Activated T-cell treated with anti-CD3 and anti-CD28 coated beads, Interleukin-2, amount 50 U/mL, for 24 hours (primary cell): ENCODE results near the gene KANK2.
A peak's percentile ranks its signal among the peaks of the same experiment; 100 is the strongest.

Experiments
- DNase-seq: peaks from one replicate; pipeline ENCODE4 v3.0.0-alpha.2; 2020
- H3K27ac Mint-ChIP-seq: 2 replicates; pipeline ENCODE4 v1.8.0; 2020; ENCODE audit warnings: mild to moderate bottlenecking, mixed read lengths
- H3K27me3 Mint-ChIP-seq: 2 replicates; pipeline ENCODE4 v1.8.0; 2020; ENCODE audit warnings: mixed read lengths
- H3K36me3 Mint-ChIP-seq: 2 replicates; pipeline ENCODE4 v1.8.0; 2020; ENCODE audit warnings: low read depth, mixed read lengths
- H3K4me1 Mint-ChIP-seq: 2 replicates; pipeline ENCODE4 v1.8.0; 2020; ENCODE audit warnings: low read depth, mixed read lengths
- H3K4me3 Mint-ChIP-seq: 2 replicates; pipeline ENCODE4 v1.8.0; 2020; ENCODE audit warnings: mild to moderate bottlenecking, moderate library complexity, mixed read lengths
- H3K9me3 Mint-ChIP-seq: 2 replicates; pipeline ENCODE4 v1.8.0; 2020; ENCODE audit warnings: mixed read lengths

The KANK2 gene

DNA sequence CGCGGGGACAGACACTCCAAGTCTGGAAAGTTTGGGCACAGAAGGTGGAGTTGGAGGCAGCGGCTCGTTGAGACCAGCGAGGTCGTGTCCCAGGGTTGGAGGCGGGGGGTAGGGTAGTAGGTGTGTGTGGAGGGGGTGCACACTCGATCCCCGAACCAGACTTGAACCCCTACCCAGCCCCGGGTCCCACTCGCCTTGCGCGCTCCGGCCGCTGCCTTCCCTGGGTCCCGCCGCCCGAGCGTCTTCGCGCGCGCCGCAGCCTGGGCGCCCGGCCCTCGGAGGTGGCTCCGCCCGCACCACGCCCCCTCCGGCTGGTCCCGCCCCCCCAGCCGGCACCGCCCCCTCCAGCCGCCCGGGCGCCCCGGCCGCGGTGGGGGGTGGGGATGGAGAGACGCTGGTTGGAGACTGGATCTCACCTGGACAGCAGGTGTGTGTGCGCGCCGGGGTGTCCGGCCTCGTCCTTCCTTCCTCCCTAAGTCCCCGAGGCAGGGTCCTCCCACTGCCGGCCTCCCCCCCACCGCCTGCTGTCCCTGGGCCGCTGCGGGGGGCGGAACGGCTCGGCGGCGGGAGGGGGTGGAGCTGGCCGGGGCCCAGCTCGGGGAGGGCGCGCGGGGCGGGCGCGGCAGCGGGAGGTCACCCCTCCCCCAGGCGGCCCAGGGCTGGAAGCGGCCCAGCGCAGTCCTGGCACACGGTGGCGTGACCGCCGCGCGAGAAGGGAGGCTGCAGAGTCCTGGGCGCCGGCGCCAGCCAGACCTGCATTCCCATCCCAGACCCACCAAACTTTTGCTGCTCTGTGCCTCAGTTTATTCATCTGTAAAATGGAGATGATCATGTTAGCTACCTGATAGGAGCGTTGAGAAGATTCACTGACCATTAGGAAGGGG lies at the start of gene KANK2:
Gene KANK2 (minus strand): TSS at position 255 of the 884 bp plus-strand sequence. CDS start 3,034 bp downstream, outside the sequence.
- Mint-ChIP-seq H3K27me3 (peaks cover 20% of the 10 kb centered on the region), H3K27ac (no peak within 1 kb of the TSS), H3K36me3 (no peaks in the 10 kb centered on the region), H3K9me3 (no peaks in the 10 kb centered on the region), H3K4me1 (peaks cover 8% of the 10 kb centered on the region), H3K4me3 (peak within 1 kb of the TSS; percentile 69)
- peak; percentile 89 for DNase-seq

DNA sequence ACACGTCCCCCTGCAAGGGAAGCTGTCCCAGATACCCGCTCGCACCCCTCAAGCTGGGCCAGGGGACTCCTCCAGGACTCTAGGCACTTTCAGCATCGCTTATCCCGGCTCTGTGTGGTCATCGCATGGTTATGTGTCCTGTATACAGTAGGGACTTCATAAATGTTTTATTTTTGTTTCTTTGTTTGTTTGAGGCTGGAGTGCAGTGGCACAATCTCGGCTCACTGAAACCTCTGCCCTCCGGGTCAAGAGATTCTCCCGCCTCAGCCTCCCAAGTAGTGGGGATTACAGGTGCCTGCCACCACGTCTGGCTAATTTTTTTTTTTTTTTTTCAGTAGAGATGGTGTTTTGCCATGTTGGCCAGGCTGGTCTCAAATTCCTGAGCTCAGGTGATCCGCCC lies 49.6 kb upstream of the KANK2 start:
- H3K27ac Mint-ChIP-seq, result no peak overlapping the region

DNA sequence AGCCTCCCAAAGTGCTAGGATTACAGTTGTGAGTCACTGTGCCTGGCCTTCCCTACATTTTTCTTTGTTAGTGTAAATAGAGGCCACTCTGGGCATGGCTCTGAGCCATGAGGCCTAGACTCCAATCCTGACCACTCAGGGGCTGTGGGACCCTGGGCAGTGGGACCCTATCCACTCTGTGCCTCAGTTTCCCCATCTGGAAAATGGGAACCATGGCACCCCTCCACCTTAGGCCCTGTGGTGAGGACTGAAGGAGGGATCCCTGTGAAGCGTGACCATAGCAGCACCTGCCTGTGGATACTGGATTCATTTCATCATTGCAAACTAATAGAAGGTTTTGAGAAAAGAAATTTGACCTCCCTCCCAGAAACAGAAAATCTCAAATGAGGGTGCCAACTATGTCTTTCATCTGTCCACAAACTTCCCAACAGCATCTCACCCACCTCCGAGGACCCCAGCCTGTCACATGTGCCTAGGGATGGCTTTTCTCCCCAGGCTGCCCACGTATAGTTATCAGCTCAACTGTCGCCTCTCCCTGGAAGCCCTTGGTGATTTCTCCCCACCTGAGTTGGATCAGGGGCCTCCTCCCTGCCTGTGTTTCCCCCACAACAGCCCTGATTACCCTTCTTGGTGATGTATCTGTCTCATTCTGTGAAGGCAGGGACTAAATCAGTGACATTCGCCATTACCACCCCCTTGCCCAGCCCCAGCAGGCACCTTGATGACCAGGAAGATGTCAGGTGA lies 47.7 kb upstream of the KANK2 start:
- H3K36me3 Mint-ChIP-seq, result no peaks in the 10 kb centered on the region
- peaks cover 5% of the 10 kb centered on the region for H3K4me1 Mint-ChIP-seq
- peaks cover 33% of the 10 kb centered on the region for H3K27me3 Mint-ChIP-seq
- no peak overlapping the region for H3K27ac Mint-ChIP-seq
- no peak for DNase-seq
- no peak overlapping the region for H3K4me3 Mint-ChIP-seq
- no peaks in the 10 kb centered on the region for H3K9me3 Mint-ChIP-seq

More for the DNA sequence above, 49.6 kb upstream of the KANK2 start:
- no peak overlapping the region for H3K4me3 Mint-ChIP-seq
- no peaks in the 10 kb centered on the region for H3K9me3 Mint-ChIP-seq
- peaks cover 5% of the 10 kb centered on the region for H3K4me1 Mint-ChIP-seq
- peaks cover 25% of the 10 kb centered on the region for H3K27me3 Mint-ChIP-seq
- H3K36me3 Mint-ChIP-seq, result no peaks in the 10 kb centered on the region
- no peak for DNase-seq

DNA sequence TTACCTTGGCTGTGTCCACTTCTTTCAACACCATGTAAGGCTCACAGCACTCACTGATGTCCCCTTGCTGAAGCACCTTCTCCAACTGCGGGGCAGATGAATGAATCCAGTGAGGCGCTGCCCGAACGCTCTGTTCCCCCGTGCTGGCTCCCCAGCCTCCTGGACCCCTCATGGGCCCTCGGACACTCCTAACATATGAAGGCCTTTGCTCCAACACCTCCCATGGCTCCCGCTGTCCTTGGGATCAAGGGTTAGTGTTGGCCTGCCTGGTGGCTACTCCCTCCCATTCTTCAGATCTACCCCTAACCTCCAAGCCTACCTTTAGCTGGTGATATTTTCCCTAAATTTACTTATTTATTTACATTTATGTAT lies 46.4 kb upstream of the KANK2 start:
- Mint-ChIP-seq H3K27me3 (peaks cover 33% of the 10 kb centered on the region), H3K27ac (no peak overlapping the region), H3K9me3 (peaks cover 3% of the 10 kb centered on the region), H3K4me3 (peak overlapping the region; percentile 18), H3K36me3 (no peaks in the 10 kb centered on the region), H3K4me1 (peaks cover 5% of the 10 kb centered on the region)
- DNase-seq, result no peak

DNA sequence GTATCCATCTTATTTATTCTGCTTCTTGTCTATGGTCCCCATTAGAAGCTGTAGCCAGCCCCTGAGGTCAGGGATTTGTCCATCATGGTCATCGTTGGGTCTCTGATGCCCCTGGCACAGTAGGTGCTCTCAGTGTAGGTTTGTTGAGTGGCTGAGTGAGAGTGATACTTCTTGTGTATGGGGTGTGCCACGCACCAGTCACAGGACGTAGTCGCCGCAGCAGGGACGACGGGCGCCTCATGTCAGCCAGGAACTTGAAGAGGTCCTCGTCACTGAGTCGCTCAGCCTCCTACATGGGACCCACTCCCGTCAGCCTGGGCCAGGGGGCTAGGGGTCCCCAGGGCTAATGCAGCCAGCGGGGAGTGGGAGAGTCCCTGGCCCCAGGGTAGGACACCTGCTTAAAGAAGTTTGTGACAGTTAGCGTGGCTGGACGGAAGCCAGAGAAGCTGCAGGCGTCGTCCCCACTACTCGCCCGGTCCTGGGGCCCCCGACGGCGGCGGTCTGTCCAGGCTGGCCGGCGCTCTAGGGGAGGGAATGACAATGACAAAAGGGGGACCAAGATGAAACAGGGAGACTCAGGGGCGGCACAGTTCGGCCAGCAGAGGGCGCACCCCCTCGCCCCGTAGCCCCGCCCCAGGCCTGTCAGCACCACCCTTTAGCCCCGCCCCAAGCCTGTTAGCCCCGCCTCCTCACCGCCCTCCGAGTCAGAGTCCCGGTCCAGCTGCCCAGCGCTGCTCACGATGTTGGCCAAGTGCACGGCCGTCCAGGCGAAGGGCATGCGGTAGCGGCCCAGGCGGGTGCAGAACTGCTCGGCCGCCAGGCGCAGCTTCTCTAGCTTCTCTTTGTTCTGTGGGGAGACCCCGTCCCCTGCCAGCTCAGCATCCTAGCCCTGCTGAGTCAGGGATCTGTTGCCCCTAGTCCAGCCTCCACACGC lies 45.8 kb upstream of the KANK2 start:
- H3K4me1 Mint-ChIP-seq, result peaks cover 5% of the 10 kb centered on the region
- peak overlapping the region; percentile 18 for H3K4me3 Mint-ChIP-seq
- H3K9me3 Mint-ChIP-seq, result peaks cover 7% of the 10 kb centered on the region
- H3K27me3 Mint-ChIP-seq, result peaks cover 33% of the 10 kb centered on the region
- peak; percentile 92 for DNase-seq
- no peak overlapping the region for H3K27ac Mint-ChIP-seq
- H3K36me3 Mint-ChIP-seq, result no peaks in the 10 kb centered on the region

DNA sequence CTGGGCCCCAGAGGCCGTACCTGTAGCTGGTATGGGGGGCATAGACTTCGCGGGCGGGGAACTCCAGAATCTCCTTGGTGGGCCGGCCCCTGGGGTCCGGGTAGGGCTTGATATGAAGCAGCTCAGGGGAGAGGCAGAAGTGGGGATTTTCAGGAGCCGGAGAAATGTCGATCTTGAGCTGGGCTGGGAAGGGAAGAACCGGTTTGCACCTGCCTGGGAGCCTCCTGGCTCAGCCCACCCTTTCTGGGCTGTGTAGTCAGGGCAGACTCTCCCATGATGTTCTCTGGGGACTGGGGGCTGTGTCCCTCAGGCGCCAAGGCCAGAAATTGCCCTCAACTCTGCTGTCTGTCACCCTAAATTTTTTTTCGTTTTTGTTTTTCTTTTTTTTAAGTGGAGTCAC lies 44.7 kb upstream of the KANK2 start:
- DNase-seq, result no peak
- H3K4me1 Mint-ChIP-seq, result peaks cover 5% of the 10 kb centered on the region
- peaks cover 33% of the 10 kb centered on the region for H3K27me3 Mint-ChIP-seq
- peaks cover 7% of the 10 kb centered on the region for H3K9me3 Mint-ChIP-seq
- no peak overlapping the region for H3K4me3 Mint-ChIP-seq
- no peak overlapping the region for H3K27ac Mint-ChIP-seq
- H3K36me3 Mint-ChIP-seq, result no peaks in the 10 kb centered on the region

DNA sequence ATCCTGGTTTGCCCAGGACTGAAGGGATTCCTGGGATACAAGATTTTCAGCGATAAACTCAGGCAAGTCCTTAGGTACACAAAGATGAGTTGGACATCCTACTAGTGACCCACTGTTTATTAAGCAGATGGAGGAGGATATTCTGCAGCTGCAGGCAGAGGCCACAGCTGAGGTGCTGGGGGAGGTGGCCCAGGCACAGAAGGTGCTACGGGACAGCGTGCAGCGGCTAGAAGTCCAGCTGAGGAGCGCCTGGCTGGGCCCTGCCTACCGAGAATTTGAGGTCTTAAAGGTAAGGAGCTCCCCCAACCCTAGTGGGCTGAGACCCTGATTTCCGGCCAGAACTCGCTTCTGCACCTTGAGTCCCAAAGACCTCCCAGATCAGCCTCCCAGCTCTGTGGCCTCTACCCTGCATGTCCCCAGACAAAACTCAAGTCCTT lies 42.7 kb upstream of the KANK2 start:
- H3K4me3 Mint-ChIP-seq, result no peak overlapping the region
- H3K27me3 Mint-ChIP-seq, result peaks cover 21% of the 10 kb centered on the region
- no peak for DNase-seq
- H3K36me3 Mint-ChIP-seq, result no peaks in the 10 kb centered on the region
- peaks cover 5% of the 10 kb centered on the region for H3K4me1 Mint-ChIP-seq
- no peak overlapping the region for H3K27ac Mint-ChIP-seq
- H3K9me3 Mint-ChIP-seq, result peaks cover 7% of the 10 kb centered on the region

DNA sequence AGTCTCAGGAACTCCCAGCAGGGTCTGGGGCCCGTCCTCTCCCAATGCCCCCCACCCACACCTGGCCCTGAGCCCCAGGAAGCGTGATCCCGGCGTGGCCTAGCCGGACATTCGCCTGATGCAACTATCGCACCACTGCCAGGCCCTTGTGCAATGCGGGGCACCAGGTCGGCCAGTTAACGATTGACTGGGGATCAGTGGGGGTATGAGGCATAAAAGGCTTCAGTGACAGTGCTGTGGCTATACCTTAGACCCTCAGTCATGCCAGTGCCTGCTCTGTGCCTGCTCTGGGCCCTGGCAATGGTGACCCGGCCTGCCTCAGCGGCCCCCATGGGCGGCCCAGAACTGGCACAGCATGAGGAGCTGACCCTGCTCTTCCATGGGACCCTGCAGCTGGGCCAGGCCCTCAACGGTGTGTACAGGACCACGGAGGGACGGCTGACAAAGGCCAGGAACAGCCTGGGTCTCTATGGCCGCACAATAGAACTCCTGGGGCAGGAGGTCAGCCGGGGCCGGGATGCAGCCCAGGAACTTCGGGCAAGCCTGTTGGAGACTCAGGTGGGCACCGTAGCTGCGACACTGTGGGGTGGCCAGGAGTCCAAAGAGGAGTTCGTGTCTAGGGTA lies 42.1 kb upstream of the KANK2 start, which contains the start of gene ANGPTL8:
Gene ANGPTL8 (plus strand): TSS at position 243 of the 624 bp plus-strand sequence. CDS start 19 bp downstream, at position 262.
- Mint-ChIP-seq H3K4me3 (no peak within 1 kb of the TSS), H3K9me3 (peaks cover 7% of the 10 kb centered on the region), H3K27me3 (peaks cover 21% of the 10 kb centered on the region), H3K36me3 (no peaks in the 10 kb centered on the region), H3K27ac (no peak within 1 kb of the TSS), H3K4me1 (peaks cover 5% of the 10 kb centered on the region)
- no peak for DNase-seq

DNA sequence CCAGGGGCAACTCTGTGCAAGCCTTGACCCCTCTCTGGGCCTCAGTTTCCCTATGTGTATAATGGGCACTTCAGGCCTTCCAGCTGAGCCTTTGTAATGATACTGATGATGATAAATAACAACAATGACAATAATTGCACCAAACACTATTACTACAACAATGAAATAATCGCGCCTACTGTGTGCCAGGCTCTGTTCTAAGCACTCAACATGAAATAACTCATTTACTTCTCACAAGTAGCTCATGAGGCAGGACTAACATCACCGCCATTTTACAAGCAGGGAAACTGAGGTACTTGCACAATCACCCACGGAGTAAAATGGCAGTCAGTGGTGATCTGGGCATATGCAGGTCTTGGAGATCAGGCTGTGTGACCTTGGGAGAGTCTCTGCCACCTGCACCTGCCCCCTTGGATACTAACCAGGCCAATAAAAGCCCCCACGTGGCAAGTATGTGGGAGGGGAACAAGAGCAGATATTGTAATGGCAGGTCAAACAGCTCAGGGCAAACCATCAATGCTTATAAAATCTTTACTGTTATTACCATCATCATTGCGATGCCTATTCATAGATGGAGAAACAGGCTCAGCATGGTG lies 41.5 kb upstream of the KANK2 start:
- Mint-ChIP-seq H3K9me3 (peaks cover 7% of the 10 kb centered on the region), H3K4me3 (no peak overlapping the region), H3K4me1 (peaks cover 5% of the 10 kb centered on the region), H3K27ac (no peak overlapping the region), H3K27me3 (peaks cover 20% of the 10 kb centered on the region), H3K36me3 (no peaks in the 10 kb centered on the region)
- DNase-seq, result no peak

DNA sequence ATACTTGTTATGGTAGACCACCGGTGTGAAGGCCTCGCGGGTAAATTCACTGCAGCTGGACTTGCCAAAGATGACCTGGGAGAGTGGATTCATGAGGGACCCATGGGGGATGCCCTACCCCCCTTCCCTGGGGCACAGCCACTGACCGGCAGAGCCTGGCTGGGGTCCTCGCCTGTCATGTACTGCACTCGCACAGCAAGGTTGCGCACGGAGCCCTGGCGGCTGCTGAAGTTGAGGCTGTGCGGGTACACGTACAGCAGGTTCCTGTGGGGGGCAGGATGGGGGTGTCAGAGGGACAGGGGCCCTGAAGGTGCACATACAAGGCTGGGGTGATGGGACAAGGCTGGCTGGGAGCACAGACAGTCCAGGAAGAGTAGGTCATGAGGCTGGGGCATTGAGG lies 40.7 kb upstream of the KANK2 start:
- no peak for DNase-seq
- peaks cover 7% of the 10 kb centered on the region for H3K9me3 Mint-ChIP-seq
- H3K4me1 Mint-ChIP-seq, result no peaks in the 10 kb centered on the region
- H3K36me3 Mint-ChIP-seq, result no peaks in the 10 kb centered on the region
- H3K4me3 Mint-ChIP-seq, result no peak overlapping the region
- peaks cover 15% of the 10 kb centered on the region for H3K27me3 Mint-ChIP-seq
- H3K27ac Mint-ChIP-seq, result no peak overlapping the region

DNA sequence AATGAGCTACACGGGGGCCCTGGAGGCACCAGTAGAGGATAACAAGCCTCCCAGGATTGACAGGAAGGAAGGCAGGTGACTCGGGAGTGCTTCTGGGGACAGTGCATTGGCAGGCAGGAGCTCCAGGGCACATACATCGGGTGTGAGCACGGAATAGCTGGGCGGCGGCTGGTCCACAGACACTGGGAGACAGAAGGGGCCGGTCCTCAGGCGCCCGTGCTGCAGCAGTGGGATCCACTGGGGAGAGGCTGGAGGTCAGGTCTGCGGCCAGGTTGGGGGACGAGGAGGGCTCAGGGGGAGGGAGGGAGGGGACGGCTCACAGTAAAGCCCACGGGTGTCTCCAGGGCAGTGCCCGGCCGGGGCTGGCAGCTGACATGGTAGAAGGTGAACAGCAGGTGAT lies 40.0 kb upstream of the KANK2 start:
- DNase-seq, result no peak
- Mint-ChIP-seq H3K36me3 (no peaks in the 10 kb centered on the region), H3K4me1 (no peaks in the 10 kb centered on the region), H3K27me3 (peaks cover 11% of the 10 kb centered on the region), H3K27ac (no peak overlapping the region), H3K4me3 (no peak overlapping the region), H3K9me3 (peaks cover 7% of the 10 kb centered on the region)

DNA sequence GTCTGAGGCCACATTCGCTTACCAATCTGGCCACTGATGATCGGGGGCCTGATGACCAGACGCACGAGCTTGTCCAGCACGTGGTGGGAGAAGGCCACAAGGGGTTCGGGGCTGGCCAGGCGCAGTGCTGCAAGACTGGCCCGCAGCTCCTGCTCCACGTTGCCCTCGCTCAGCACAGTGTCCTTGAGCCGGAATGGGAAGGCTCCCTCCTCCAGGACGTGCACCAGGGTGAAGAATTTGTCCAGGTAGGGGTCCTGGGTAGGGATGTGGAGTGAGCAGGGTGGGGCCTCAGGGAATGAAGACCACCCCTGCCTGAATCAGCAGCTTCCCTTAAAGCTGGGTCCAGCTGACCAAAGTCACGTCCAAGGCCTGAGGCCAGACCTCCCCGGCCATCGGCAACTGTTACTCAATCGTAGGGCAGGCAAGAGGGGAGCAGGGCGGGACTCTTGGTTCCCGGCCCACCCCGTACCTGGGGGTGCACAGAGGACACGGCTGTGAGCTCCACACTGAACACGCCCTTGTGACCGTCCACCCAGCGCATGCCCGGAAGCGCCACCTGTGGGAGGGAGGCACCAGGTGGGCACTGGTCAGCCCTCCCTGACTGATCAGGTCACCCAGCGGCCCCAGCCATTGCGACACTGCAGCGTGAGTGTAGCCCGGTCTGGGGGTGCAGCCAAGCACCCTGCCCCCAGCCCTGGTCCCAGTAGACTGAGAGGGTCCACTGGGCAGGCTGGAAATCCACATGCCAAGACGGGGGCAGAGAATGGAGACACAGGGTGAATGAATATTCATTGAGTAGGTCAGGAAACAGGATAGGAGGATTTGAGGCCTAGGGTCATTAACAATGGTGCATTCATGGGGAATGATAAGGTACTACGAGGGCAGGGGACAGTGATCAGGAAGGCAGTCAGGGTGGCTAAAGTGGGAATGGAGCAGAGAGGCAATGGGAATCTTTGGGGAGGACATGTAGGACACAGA lies 39.3 kb upstream of the KANK2 start:
- Mint-ChIP-seq H3K4me3 (no peak overlapping the region), H3K27me3 (peaks cover 5% of the 10 kb centered on the region), H3K9me3 (peaks cover 7% of the 10 kb centered on the region), H3K27ac (no peak overlapping the region), H3K4me1 (no peaks in the 10 kb centered on the region), H3K36me3 (no peaks in the 10 kb centered on the region)
- no peak for DNase-seq
